HG03575 (cell line): ENCODE measurements around the gene CPVL.
"Not testable (repeated sequence)": the region's sequence is repeated elsewhere in the genome, so short reads cannot be mapped to it uniquely, and the experiment has no call there.

ENCODE experiments used
- ATAC-seq: cut with Tn5 transposase; IDR thresholded peaks from one replicate; pipeline ENCODE4 v1.9.1; 2021; ENCODE audit not compliant: unreplicated experiment, insufficient number of reproducible peaks, low FRiP score; ENCODE audit errors: extremely low read depth

CPVL gene

GRCh38 chr7:29127527-29127926, 18.8 kb downstream of the CPVL start:
- no peak for ATAC-seq

- no peak for ATAC-seq
Observed at GRCh38 chr7:29126804-29127203, 19.5 kb downstream of the CPVL start.

DNA sequence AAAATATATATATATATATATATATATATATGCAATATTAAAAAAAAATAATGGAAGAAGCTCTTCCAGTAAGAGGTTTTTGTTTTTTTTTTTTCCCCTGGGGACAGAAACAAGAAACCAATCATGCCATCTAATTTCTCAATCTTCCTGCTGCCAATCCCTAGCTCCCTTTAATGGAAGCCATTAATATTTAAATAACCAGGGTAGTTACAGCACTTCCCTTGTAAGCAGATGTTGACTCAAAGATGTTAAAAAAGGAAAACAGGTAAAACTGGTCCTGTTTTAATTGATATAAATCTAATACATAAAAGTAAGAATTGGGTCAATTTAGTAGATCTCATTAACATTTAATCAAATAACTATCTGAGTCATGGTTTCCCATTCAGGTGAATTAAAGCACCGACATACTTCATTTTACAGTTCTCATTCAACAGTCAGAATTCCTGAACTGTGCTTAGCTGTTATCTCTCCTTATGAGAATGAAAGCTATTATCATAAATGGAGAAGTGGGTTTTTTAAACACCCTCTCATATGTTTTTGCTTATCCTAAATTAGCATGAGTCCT, 22.6 kb downstream of the CPVL start:
- no peak for ATAC-seq

- no peak for ATAC-seq
Observed at GRCh38 chr7:29122759-29123158, 23.6 kb downstream of the CPVL start.

GRCh38 chr7:29122081-29122480, 24.3 kb downstream of the CPVL start:
- ATAC-seq = no peak

DNA sequence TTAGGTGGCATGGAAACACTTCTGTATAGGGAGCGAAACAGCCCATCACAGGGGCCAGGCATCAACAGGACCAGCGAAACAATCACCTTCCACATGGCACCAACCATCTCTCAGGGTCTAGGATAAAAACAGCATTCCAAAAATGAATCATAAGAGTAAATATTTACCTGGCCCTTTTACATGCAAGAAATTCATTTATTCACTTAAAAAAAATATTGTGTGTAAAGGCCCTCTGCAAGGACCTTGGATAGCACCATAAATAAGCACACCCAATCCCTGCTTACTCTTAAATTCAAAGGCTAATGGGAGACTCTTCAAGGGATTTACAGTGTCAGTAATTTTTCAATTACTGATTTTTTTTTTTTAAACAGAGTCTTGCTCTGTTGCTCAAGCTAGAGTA, 25.4 kb downstream of the CPVL start:
- no peak for ATAC-seq

GRCh38 chr7:29119538-29119937, 26.8 kb downstream of the CPVL start:
- no peak for ATAC-seq

GRCh38 chr7:29116361-29117200, 29.8 kb downstream of the CPVL start:
- no peak for ATAC-seq

DNA sequence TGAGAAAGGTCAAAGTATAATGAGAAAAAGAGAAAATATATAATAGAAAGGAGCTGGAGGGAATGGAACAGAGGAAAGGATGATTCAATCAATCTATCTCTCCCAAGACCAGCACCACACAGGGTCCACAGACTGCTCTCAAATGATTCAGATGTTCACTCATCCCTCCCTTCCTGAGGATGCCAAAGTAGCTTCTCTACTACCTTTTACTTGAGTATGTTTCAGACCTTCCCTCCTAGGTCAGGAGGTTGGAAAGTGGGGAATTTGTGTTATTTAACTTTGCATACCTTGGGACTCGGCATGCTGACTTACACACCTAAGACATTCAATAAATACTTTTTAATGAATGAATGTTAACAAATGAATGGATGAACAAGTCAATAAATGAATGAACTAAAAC, 30.6 kb downstream of the CPVL start:
- ATAC-seq = no peak

DNA sequence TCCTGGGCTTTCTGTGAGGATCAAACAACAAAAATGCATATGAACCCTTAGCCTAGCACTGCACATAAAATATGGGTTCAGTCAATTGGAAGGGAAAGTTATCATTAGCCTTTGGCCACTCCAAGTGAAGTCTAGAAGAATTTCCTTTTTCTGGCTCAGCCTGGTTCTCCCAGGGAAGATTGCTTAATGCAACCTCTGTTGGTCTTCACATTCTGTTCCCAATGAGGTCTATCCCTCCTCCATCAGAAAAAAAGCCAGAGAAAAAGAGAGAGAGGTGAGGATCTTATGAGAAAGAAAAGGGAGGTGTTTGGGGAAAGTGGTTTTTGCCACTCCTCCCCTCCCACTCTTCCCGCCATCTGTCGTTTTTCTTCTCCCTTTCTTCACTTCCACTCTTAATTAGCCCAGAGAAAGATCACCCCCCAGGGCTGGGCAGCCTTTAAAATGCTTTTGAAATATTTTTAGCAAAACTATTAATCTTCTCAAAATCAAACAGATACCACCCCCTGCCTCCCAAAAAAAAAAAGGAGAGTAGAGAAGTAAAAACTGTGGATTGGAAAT, 31.1 kb downstream of the CPVL start:
- ATAC-seq = no peak

DNA sequence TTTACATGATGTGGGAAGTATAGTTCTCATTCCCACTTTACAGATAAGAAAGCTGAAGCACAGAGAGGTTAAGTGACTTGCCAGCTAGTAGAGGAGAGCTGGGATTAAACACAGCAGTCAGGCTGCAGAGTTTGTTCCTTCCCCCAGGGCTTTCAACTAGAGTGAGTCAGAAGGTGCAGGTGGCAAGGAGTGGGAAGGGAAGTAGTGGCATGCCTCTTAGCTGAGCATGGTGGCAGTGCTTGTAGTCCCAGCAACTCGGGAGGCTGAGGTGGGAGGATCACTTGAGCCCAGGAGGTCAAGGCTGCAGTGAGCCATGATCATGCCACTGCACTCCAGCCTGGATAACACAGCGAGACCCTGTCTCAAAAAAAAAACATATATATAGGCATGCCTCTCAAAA, 32.1 kb downstream of the CPVL start:
- ATAC-seq = not testable (repeated sequence)

DNA sequence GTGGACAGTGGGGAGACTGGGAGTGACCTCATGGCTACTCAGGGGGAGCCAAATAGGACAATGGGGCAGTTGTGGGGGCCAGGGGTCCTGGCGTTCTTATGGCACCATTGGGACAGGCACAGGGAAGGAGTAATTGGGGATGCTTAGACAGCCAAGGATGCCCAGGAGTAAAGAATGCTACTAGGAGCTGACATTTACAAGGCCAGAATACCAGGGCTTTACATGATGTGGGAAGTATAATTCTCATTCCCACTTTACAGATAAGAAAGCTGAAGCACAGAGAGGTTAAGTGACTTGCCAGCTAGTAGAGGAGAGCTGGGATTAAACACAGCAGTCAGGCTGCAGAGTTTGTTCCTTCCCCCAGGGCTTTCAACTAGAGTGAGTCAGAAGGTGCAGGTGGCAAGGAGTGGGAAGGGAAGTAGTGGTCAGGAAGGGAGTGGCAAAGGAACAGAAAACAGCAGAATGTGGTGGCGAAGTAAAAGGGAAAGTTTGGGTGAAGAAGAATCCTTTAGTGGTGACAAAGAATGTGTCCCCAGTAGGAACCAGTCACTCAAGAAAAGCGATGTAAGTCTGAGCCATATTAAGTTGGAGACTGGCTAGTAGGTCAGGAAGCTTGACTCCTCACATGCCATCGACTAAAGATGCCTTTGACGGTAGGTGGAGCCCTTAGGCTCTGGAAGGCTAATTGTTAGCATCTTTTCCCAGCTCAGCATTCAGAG, 32.8 kb downstream of the CPVL start:
- no peak for ATAC-seq

- no peak for ATAC-seq
Observed at GRCh38 chr7:29112721-29113120, 33.6 kb downstream of the CPVL start.

DNA sequence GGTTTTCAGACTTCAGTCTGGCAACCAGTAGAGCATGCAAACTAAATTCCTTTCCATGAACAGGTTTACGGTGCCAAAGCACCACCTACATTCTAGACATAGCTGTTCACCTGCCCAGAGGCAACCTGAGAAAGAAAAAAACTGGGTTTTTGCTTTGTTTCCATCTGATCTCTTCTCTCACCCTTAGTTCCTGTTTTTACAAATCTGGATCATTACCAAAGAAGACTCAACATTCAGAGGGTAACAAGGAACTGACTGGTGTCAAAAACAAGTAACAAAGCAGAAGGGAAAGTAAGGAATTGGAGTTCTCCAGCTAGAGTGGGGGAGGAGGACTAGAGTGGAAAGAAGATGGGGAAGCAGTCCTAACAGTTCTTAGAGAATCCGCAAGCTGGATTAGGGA, 36.4 kb downstream of the CPVL start:
- no peak for ATAC-seq

DNA sequence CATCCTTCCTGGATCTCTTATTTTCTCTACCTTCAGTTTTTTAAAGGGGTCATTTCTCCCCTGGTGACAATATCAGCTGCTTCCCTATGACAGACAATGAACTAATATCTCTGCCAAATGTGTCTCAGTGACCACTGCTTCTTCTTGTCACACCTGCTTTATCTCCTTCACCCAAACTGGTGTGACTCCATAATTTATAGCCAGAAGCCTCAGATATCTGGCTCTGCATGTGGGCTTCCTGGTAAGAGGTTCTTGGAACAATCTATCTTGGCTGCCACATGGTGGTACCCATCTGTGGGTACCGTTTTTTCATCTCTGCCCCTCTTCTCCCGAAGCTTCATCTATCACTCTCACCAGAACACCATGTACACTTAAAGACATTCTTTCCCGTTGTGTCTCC, 37.0 kb downstream of the CPVL start:
- ATAC-seq = no peak

GRCh38 chr7:29107056-29107455, 39.3 kb downstream of the CPVL start:
- no peak for ATAC-seq

GRCh38 chr7:29106669-29106988, 39.7 kb downstream of the CPVL start:
- ATAC-seq = no peak

GRCh38 chr7:29105752-29106668, 40.3 kb downstream of the CPVL start:
- no peak for ATAC-seq

- no peak for ATAC-seq
Observed at GRCh38 chr7:29105191-29105590, 41.1 kb downstream of the CPVL start.
